Peyer's patch (tissue), 4 donors: ENCODE measurements around the gene TMEM141.

Experiments
- POLR2A ChIP-seq, 2 donors: fragments of 450-650 bp; IDR thresholded peaks; one replicate each; pipeline ENCODE4 v1.5.1; 2017; ENCODE audit warnings: antibody characterized with exemption in 2 of 2, mild to moderate bottlenecking in 2 of 2, moderate library complexity in 2 of 2
- TF ChIP-seq, protein P1 (sequence below), 6 experiments: fragments of 450-650 bp in 4 of 6; fragments of 200-600 bp in 2 of 6; sonication (generic) in 1 of 6; IDR thresholded peaks; one replicate each; pipeline ENCODE4 v1.5.1; 2017 to 2019; ENCODE audit warnings: antibody characterized with exemption in 6 of 6, mild to moderate bottlenecking in 3 of 6, moderate library complexity in 1 of 6

- TF ChIP-seq, protein P1, sequence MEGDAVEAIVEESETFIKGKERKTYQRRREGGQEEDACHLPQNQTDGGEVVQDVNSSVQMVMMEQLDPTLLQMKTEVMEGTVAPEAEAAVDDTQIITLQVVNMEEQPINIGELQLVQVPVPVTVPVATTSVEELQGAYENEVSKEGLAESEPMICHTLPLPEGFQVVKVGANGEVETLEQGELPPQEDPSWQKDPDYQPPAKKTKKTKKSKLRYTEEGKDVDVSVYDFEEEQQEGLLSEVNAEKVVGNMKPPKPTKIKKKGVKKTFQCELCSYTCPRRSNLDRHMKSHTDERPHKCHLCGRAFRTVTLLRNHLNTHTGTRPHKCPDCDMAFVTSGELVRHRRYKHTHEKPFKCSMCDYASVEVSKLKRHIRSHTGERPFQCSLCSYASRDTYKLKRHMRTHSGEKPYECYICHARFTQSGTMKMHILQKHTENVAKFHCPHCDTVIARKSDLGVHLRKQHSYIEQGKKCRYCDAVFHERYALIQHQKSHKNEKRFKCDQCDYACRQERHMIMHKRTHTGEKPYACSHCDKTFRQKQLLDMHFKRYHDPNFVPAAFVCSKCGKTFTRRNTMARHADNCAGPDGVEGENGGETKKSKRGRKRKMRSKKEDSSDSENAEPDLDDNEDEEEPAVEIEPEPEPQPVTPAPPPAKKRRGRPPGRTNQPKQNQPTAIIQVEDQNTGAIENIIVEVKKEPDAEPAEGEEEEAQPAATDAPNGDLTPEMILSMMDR (IDR thresholded peaks at IDR 0.05), result no peak
- no peak for TF ChIP-seq POLR2A (IDR thresholded peaks at IDR 0.05)
These were observed 29.6 kb upstream of the TMEM141 start for GRCh38 chr9:136761545-136761981.
